H1 (cell line): ENCODE results near the gene PCBP4. TPM values are rescaled to one million over a fixed set of nuclear protein-coding genes. Genes with fewer than 3 reads are reported as not detected.

Experiments used
- CTCF ChIA-PET: fragments of 300-600 bp; sonication (Branson Sonifier 250); formaldehyde crosslinking; loops from one replicate; lab custom pipeline; 2021; ENCODE audit not compliant: partially characterized antibody; lab: Charles Lee
- POLR2A ChIA-PET: fragments of 300-600 bp; sonication (Branson Sonifier 250); formaldehyde crosslinking; loops from one replicate; lab custom pipeline; 2021; ENCODE audit warnings: inconsistent platforms; ENCODE audit not compliant: partially characterized antibody; lab: Charles Lee
- DNase-seq, 2 experiments: peaks; one replicate each; pipeline versions ENCODE4 v3.0.0 to v3.0.0-alpha.2; 2010 to 2022; ENCODE audit warnings: low spot score in 2 of 2, low read depth in 1 of 2, mixed read lengths in 1 of 2
- FAIRE-seq: peaks from 2 replicates; lab custom pipeline; 2011; peaks lifted over from hg19 to GRCh38; lab: Jason Lieb, UNC
- H2AFZ ChIP-seq: 2 replicates; pipeline ENCODE4 v1.8.1; 2012; ENCODE audit warnings: low read length, inconsistent platforms
- H2AK5ac ChIP-seq: 2 replicates; pipeline ENCODE4 v1.6.1; 2013; ENCODE audit warnings: low read depth, low read length
- H2BK120ac ChIP-seq: replicated peaks from 2 replicates; pipeline ENCODE3; 2013; ENCODE audit warnings: low read depth, low read length, inconsistent platforms
- H2BK12ac ChIP-seq: 2 replicates; pipeline ENCODE4 v1.6.1; 2013; ENCODE audit warnings: low read depth, low read length
- H2BK15ac ChIP-seq: 2 replicates; pipeline ENCODE4 v1.6.1; 2013; ENCODE audit warnings: low read length
- H2BK20ac ChIP-seq: 2 replicates; pipeline ENCODE4 v1.6.1; 2013; ENCODE audit warnings: low read length
- H2BK5ac ChIP-seq: 2 replicates; pipeline ENCODE4 v1.6.1; 2013; ENCODE audit warnings: low read depth, low read length
- H3K14ac ChIP-seq: 2 replicates; pipeline ENCODE4 v1.6.1; 2013; ENCODE audit warnings: inconsistent platforms; ENCODE audit not compliant: insufficient read length
- H3K18ac ChIP-seq: 2 replicates; pipeline ENCODE4 v1.6.1; 2013; ENCODE audit warnings: low read length; ENCODE audit errors: extremely low read depth
- H3K23ac ChIP-seq: 2 replicates; pipeline ENCODE4 v1.6.1; 2013; ENCODE audit warnings: inconsistent platforms; ENCODE audit not compliant: insufficient read length
- H3K23me2 ChIP-seq: 2 replicates; pipeline ENCODE4 v1.6.1; 2013; ENCODE audit warnings: low read depth, low read length
- H3K27ac ChIP-seq: 2 replicates; pipeline ENCODE4 v1.6.1; 2011; ENCODE audit warnings: low read depth, low read length, inconsistent platforms
- H3K27me3 ChIP-seq, 4 experiments: replicated peaks in 1 of 4; 1 replicate in 1 of 4; 2 replicates in 3 of 4; pipeline versions ENCODE4 v1.6.1 to v1.8.1; 2011 to 2013; ENCODE audit warnings: low read length in 3 of 4, mild to moderate bottlenecking in 3 of 4, inconsistent platforms in 2 of 4, mixed read lengths in 2 of 4, moderate library complexity in 1 of 4; ENCODE audit not compliant: control insufficient read depth in 3 of 4, insufficient read depth in 3 of 4; ENCODE audit errors: extremely low read depth in 1 of 4
- H3K36me3 ChIP-seq, 4 experiments: 2 replicates each; pipeline versions ENCODE4 v1.6.1 to v1.8.1; 2011 to 2013; ENCODE audit warnings: mild to moderate bottlenecking in 4 of 4, low read length in 3 of 4, moderate library complexity in 2 of 4, control low read depth in 1 of 4, inconsistent platforms in 1 of 4; ENCODE audit not compliant: insufficient read depth in 4 of 4, control insufficient read depth in 2 of 4
- H3K4ac ChIP-seq: replicated peaks from 2 replicates; pipeline ENCODE3; 2013; ENCODE audit warnings: low read length, low read depth, mixed read lengths, inconsistent platforms; ENCODE audit not compliant: insufficient read length
- H3K4me1 ChIP-seq, 4 experiments: replicated peaks in 1 of 4; 1 replicate in 1 of 4; 2 replicates in 3 of 4; pipeline versions ENCODE4 v1.6.1 to v1.8.1; 2011 to 2013; ENCODE audit warnings: low read length in 3 of 4, inconsistent platforms in 2 of 4, mixed read lengths in 1 of 4; ENCODE audit not compliant: insufficient read depth in 4 of 4, control insufficient read depth in 3 of 4
- H3K4me2 ChIP-seq, 2 experiments: 2 replicates each; pipeline versions ENCODE4 v1.6.1 to v1.8.1; 2011 to 2013; ENCODE audit warnings: low read depth in 2 of 2, low read length in 2 of 2, control low read depth in 1 of 2, inconsistent platforms in 1 of 2, mild to moderate bottlenecking in 1 of 2; ENCODE audit not compliant: insufficient read depth in 1 of 2
- H3K4me3 ChIP-seq, 4 experiments: fragments of 200-600, 300-600 bp in 1 of 4; sonication (generic), shearing (Covaris generic), sonication (Bioruptor Twin) in 1 of 4; 2 replicates each; pipeline versions ENCODE4 v1.5.1 to v1.8.1; 2011 to 2016; ENCODE audit warnings: low read length in 4 of 4, low read depth in 3 of 4, control low read depth in 2 of 4, inconsistent platforms in 2 of 4, mild to moderate bottlenecking in 2 of 4, mixed read lengths in 1 of 4, moderate library complexity in 1 of 4; ENCODE audit not compliant: insufficient read depth in 2 of 4; ENCODE audit errors: extremely low read depth in 1 of 4
- H3K56ac ChIP-seq: replicated peaks from 2 replicates; pipeline ENCODE3; 2013; ENCODE audit warnings: low read depth, mild to moderate bottlenecking, mixed read lengths, low read length, inconsistent platforms; ENCODE audit not compliant: insufficient read length
- H3K79me1 ChIP-seq: 2 replicates; pipeline ENCODE4 v1.6.1; 2013; ENCODE audit warnings: low read depth, low read length, control low read depth
- H3K79me2 ChIP-seq, 2 experiments: 2 replicates each; pipeline versions ENCODE4 v1.6.1 to v1.8.1; 2012 to 2013; ENCODE audit warnings: low read length in 2 of 2, mild to moderate bottlenecking in 2 of 2, inconsistent platforms in 1 of 2; ENCODE audit not compliant: insufficient read depth in 2 of 2, control insufficient read depth in 1 of 2
- H3K9ac ChIP-seq, 4 experiments: replicated peaks in 1 of 4; 1 replicate in 1 of 4; 2 replicates in 3 of 4; pipeline versions ENCODE4 v1.6.1 to v1.8.1; 2011 to 2013; ENCODE audit warnings: low read depth in 3 of 4, low read length in 3 of 4, control low read depth in 2 of 4, mild to moderate bottlenecking in 2 of 4, moderate library complexity in 2 of 4, inconsistent platforms in 1 of 4; ENCODE audit errors: extremely low read depth in 1 of 4
- H3K9me3 ChIP-seq, 2 experiments: 2 replicates each; pipeline versions ENCODE4 v1.6.1 to v1.8.1; 2012 to 2013; ENCODE audit warnings: mild to moderate bottlenecking in 2 of 2, moderate library complexity in 2 of 2, control low read depth in 1 of 2, inconsistent platforms in 1 of 2, low read depth in 1 of 2, low read length in 1 of 2, mixed read lengths in 1 of 2; ENCODE audit not compliant: insufficient read depth in 2 of 2
- H4K20me1 ChIP-seq, 2 experiments: replicated peaks in 1 of 2; 2 replicates each; pipeline versions ENCODE3 to v1.8.1; 2011 to 2013; ENCODE audit warnings: inconsistent platforms in 2 of 2, low read length in 2 of 2, mild to moderate bottlenecking in 1 of 2; ENCODE audit not compliant: insufficient read depth in 2 of 2, control insufficient read depth in 1 of 2
- H4K5ac ChIP-seq: 2 replicates; pipeline ENCODE4 v1.6.1; 2013; ENCODE audit warnings: low read length, low read depth, mixed read lengths, inconsistent platforms; ENCODE audit not compliant: insufficient read length
- H4K8ac ChIP-seq: 2 replicates; pipeline ENCODE4 v1.8.0; 2013; ENCODE audit warnings: mild to moderate bottlenecking, moderate library complexity, low read length, inconsistent platforms; ENCODE audit not compliant: insufficient read depth; ENCODE audit errors: extremely low read depth
- H4K91ac ChIP-seq: replicated peaks from 2 replicates; pipeline ENCODE3; 2013; ENCODE audit warnings: low read length, mixed read lengths, inconsistent platforms; ENCODE audit not compliant: insufficient read length
- BRCA1 ChIP-seq: IDR thresholded peaks from 2 replicates; pipeline ENCODE4 v1.6.1; 2012; ENCODE audit warnings: low read depth, low read length, improper control_type of control experiment
- CHD2 ChIP-seq: IDR thresholded peaks from 2 replicates; pipeline ENCODE4 v1.6.1; 2012; ENCODE audit warnings: low read length, improper control_type of control experiment
- CTBP2 ChIP-seq: IDR thresholded peaks from 2 replicates; pipeline ENCODE4 v1.7.0; 2011; ENCODE audit warnings: borderline replicate concordance, mild to moderate bottlenecking, moderate library complexity, mixed read lengths, low read length; ENCODE audit not compliant: insufficient read depth, insufficient read length
- EP300 ChIP-seq, 2 experiments: IDR thresholded peaks; 1 replicate in 1 of 2; 2 replicates in 1 of 2; pipeline ENCODE4 v1.6.1; 2011 to 2012; ENCODE audit warnings: low read depth in 2 of 2, low read length in 2 of 2, mild to moderate bottlenecking in 2 of 2, borderline replicate concordance in 1 of 2, inconsistent platforms in 1 of 2, moderate library complexity in 1 of 2
- GABPA ChIP-seq: IDR thresholded peaks from 2 replicates; pipeline ENCODE4 v1.6.1; 2011; ENCODE audit warnings: mild to moderate bottlenecking, low read length, moderate library complexity, borderline replicate concordance; ENCODE audit not compliant: insufficient read depth
- HDAC2 ChIP-seq, 2 experiments: fragments of 300-600 bp in 1 of 2; sonication (generic) in 1 of 2; IDR thresholded peaks; 2 replicates each; pipeline ENCODE4 v1.6.1; 2011 to 2012; ENCODE audit warnings: low read depth in 2 of 2, low read length in 2 of 2, mild to moderate bottlenecking in 2 of 2, moderate library complexity in 2 of 2, borderline replicate concordance in 1 of 2, inconsistent platforms in 1 of 2
- HDAC6 ChIP-seq: IDR thresholded peaks from one replicate; pipeline ENCODE4 v1.7.1; 2012; ENCODE audit warnings: low read depth, mild to moderate bottlenecking, inconsistent platforms, low read length, moderate library complexity
- JUN ChIP-seq: IDR thresholded peaks from 2 replicates; pipeline ENCODE4 v1.6.1; 2011; ENCODE audit warnings: low read depth, mild to moderate bottlenecking, improper control_type of control experiment, low read length
- JUND ChIP-seq: IDR thresholded peaks from 2 replicates; pipeline ENCODE4 v1.6.1; 2011; ENCODE audit warnings: mild to moderate bottlenecking, improper control_type of control experiment, low read length
- KDM5A ChIP-seq: fragments of 200-600 bp; IDR thresholded peaks from 2 replicates; pipeline ENCODE4 v1.7.1; 2012; ENCODE audit warnings: mild to moderate bottlenecking, low read length, inconsistent platforms, mixed read lengths
- MAFK ChIP-seq: IDR thresholded peaks from 2 replicates; pipeline ENCODE4 v1.6.1; 2012; ENCODE audit warnings: low read depth, mild to moderate bottlenecking, improper control_type of control experiment, low read length
- RXRA ChIP-seq: IDR thresholded peaks from 2 replicates; pipeline ENCODE4 v1.6.1; 2011; ENCODE audit warnings: low read depth, mild to moderate bottlenecking, low read length, moderate library complexity; ENCODE audit not compliant: insufficient read depth
- SP4 ChIP-seq: IDR thresholded peaks from 2 replicates; pipeline ENCODE4 v1.6.1; 2012; ENCODE audit warnings: low read length, inconsistent platforms
- SUZ12 ChIP-seq: fragments of 200-600 bp; sonication (generic); IDR thresholded peaks from 2 replicates; pipeline ENCODE4 v1.6.1; 2012; ENCODE audit warnings: mild to moderate bottlenecking, inconsistent platforms, low read length, moderate library complexity, mixed read lengths
- WGBS, 2 experiments: shearing (Covaris generic) in 1 of 2; methylation state at CpG; one replicate each; pipeline versions ENCODE4 v1.1.6 to v1.1.7; 2013 to 2015; ENCODE audit warnings: low lambda C conversion rate in 2 of 2, mixed read lengths in 2 of 2, inconsistent platforms in 1 of 2, low coverage in 1 of 2, missing lambda C conversion rate in 1 of 2; ENCODE audit not compliant: insufficient replicate concordance in 2 of 2, insufficient coverage in 1 of 2, insufficient read length in 1 of 2; ENCODE audit errors: extremely low coverage in 1 of 2, missing lambda C conversion rate in 1 of 2; 5-methylcytosine and 5-hydroxymethylcytosine counted together
- polyA plus RNA-seq, 7 experiments: library from polyadenylated mRNA; depleted of rRNA in 3 of 7; stranded (reverse) in 5 of 7; unstranded in 2 of 7; fragments of >200 nt in 5 of 7; fragments of 200-250 nt in 2 of 7; gene quantifications; 1 replicate in 5 of 7; 2 replicates in 1 of 7; 4 replicates in 1 of 7; pipeline versions ENCODE4 v1.2.1 to v1.2.3, GENCODE V29; 2011 to 2013; ENCODE audit warnings: missing spikeins in 2 of 7, mixed read lengths in 2 of 7
- total RNA-seq: library from RNA; stranded (reverse); fragmentation: NEBNext Ultra II Directional; extraction: Animal tissue kit (Norgen Biotek cat#: 25700); gene quantifications from 2 replicates; pipeline ENCODE4 v1.2.1, GENCODE V29; 2021

Gene PCBP4
- total and polyA plus RNA-seq, 2 of the 8 experiments (the other 6 are each of a cell fraction or from before 2014, with no cell fraction given), result 16.4 to 34.1 TPM

- Histone ChIP-seq H4K5ac (no peak overlapping the region), H2BK12ac (0 out of 2 replicates have a peak overlapping the region, but pooled peaks have one; percentile 86), H3K23me2 (peaks cover 8% of the 10 kb centered on the region; the same call in 1 of the 2 replicates), H3K56ac (no peak overlapping the region), H2BK5ac (no peak overlapping the region), H2BK120ac (no peak overlapping the region), H4K8ac (no peak overlapping the region), H3K9me3 (no peaks in the 10 kb centered on the region), H3K27ac (no peak overlapping the region), H3K14ac (no peak overlapping the region), H2AFZ (no peak overlapping the region), H3K4me3 (no peak overlapping the region), H3K9ac (no peak overlapping the region), H2BK20ac (no peak overlapping the region), H3K4ac (no peak overlapping the region), H3K36me3 (no peaks in the 10 kb centered on the region), H3K79me1 (no peaks in the 10 kb centered on the region), H4K20me1 (no peaks in the 10 kb centered on the region), H3K4me1 (peaks cover 0 to 15% (median 7%) of the 10 kb centered on the region in 4 experiments; a peak in 6 of 7 replicates), H4K91ac (no peak overlapping the region), H2BK15ac (no peak overlapping the region), H3K4me2 (no peak overlapping the region; a peak in 1 of 4 replicates), H2AK5ac (no peak overlapping the region), H3K27me3 (peaks cover 15 to 43% (median 35%) of the 10 kb centered on the region in 4 experiments), H3K23ac (no peak overlapping the region), H3K18ac (no peak overlapping the region), H3K79me2 (no peaks in the 10 kb centered on the region)
- WGBS, 2 experiments, result 88% methylated on average over 1 of the region's 1 CpG; no CpG with 5 or more reads in 1 of the 2 experiments
- FAIRE-seq (no peak), DNase-seq (no peak)
- POLR2A ChIA-PET, result interaction anchor here (0.7 to 15.7 kb wide), 7 partner anchors 8 to 38 kb away, joined by 4 to 148 read pairs (median 13); partner anchors contain the start of genes ABHD14B, ACY1, PARP3 and PCBP4
- CTCF ChIA-PET, result interaction anchor here (1.5 to 5.7 kb wide), 6 partner anchors 8 to 98 kb away, joined by 5 to 29 read pairs (median 7); partner anchors contain the start of genes ABHD14A, ABHD14B, PARP3 and RRP9
- TF ChIP-seq JUN (no peak), SP4 (no peak), RXRA (no peak), CTBP2 (no peak), MAFK (no peak), SUZ12 (no peak), KDM5A (no peak), CHD2 (no peak), JUND (no peak), BRCA1 (no peak), EP300 (IDR thresholded peaks at IDR 0.05; ENCODE audit: borderline replicate concordance in 1 of 2, low read depth in 2 of 2, low read length in 2 of 2) (no peak), HDAC6 (no peak), GABPA (no peak), HDAC2 (IDR thresholded peaks at IDR 0.05; ENCODE audit: borderline replicate concordance in 1 of 2, low read depth in 2 of 2, low read length in 2 of 2) (no peak)
Measured at GRCh38 chr3:51954713-51955112, 12.5 kb downstream of the PCBP4 start.
